CD4-positive, alpha-beta T cell treated with Interleukin-15 for 4 hours (primary cell): ENCODE data around the gene RGS5.
"Not testable (repeated sequence)": the region's sequence is repeated elsewhere in the genome, so short reads cannot be mapped to it uniquely, and the experiment has no call there.

Source experiments
- DNase-seq: peaks from one replicate; pipeline ENCODE4 v3.0.0-alpha.2; 2020; ENCODE audit warnings: low spot score

Gene RGS5, protein sequence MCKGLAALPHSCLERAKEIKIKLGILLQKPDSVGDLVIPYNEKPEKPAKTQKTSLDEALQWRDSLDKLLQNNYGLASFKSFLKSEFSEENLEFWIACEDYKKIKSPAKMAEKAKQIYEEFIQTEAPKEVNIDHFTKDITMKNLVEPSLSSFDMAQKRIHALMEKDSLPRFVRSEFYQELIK

DNA sequence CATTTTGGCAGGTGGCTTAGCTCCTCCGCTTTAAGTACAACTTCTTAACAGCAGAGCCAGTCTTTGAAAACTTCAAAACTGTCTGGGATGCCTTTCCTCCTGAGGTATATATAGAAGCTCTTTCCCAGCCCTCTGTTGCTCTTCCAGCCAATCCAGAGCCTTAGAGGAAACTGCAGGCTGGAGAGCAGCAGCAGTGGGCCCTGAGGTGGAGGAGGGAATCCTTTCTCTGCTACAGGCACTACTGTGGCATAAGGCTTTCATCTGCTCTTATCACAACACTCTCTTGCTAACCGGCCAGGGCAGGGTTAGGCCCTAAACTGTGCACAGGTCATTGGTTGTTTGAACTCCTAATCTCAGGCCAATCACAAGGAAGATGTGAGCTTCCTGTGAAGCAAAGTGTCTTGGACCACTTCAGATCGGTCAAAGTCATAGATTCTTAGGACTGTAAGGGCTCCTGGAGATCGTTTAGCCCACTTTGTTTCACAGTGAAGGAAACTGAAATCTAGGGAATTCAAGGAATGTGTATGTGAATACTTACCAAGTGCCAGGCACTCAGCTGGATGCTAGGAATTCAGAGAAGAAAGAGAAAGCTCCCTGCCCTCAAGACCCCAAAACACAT lies at the start of gene RGS5:
Gene RGS5 (minus strand): TSS at position 84 of the 619 bp plus-strand sequence. CDS start 81 bp downstream, at position 3.
- DNase-seq = no peak

DNA sequence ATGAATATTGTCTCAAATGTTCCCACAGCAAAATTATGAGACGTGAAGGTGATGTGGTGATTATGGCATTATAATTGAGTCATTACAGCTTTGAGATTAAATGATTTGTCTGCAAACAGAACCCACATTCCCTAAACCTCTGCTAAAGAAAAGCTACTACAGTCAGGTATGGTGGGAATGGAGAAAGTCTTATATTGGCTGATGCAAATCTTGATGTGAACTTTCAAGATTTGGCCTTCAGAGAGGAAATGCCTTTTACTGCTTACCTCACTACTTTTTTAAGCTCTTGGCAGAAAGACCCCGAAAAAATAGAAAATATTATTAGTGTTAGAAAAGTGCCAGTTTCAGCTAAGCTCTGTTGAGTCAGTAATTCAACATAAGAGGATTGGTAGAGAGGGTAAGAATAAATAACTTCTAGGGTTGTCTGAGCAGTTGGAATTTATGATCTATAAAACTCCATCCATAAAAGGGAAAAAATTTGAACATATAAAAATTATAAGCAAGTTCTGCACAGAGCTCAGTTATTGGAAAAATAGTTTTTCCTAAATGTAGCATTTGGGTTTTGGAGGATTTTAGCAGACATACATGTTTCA lies 47.8 kb upstream of the RGS5 start:
- no peak for DNase-seq

DNA sequence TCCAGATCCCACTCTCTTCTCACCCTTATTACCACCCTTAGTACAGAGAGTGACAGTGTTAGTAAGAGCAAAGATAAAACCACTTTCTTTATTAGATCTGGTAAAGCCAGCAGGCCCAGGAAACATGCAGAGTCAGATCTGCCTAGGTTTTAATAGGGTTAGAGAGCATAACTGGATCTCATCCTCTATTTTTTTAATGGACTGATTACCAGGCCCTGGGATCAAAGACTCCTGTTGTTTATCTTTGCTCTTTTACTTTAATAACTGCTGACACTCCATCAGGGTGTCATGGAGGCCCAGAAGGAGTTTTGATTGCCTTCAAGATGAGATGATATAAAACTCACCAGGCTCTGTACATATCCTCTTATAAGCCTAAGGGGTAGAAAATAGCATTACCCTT lies 45.3 kb upstream of the RGS5 start:
- DNase-seq = no peak

DNA sequence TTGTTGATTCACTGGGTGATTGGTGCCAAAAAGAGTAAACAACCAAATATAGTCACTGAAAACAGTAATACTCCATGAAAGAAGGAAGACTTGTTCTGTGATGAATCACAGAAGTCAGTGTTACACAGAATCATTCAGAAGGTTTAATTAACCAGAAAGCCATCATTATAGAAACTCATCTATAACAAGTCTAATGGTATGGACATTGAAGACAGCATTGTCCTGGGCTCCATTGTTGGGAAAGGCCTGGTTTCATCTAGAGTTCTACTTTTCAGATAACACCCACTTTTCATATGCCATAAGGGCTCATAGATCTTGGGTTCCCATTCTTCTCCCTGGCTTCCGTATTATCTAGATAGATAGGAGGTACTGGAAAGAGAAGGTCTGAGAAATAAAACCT lies 41.9 kb upstream of the RGS5 start:
- DNase-seq = not testable (repeated sequence)

DNA sequence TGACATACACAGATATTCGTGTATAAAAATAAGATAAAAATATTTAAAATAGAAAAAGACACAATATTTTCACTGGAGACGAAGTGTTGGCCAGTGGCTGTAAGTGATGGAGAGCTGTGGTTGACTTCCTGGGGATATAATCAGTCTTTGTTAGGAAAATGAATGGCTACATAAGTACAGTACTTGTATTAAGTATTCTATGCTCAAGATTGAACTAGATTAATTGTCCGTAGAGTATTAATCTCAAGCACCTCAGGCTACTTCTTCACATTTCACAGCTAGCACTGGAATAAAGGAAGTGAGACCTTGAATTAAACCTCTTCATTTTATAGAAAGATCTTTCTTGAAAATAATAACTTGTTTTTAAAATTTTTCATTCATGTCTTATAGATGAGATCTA lies 39.0 kb upstream of the RGS5 start:
- no peak for DNase-seq

DNA sequence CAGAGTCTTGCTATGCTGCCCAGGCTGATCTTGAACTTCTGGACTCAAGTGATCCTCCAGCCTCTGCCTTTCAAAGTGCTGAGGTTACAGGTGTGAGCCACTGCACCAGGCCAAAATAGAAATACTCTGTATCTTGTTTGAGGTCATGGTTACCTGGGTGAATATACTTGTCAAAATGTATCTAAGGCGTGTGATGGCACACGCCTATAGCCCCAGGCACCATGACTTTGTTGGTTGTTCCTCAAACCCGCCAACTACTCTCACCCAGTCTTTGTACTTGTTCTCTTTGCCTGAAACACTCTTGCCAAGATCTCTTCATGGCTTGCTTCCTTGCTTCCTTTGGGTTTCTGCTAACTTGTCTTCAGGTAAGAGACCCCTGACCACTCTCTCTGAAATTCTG lies 38.0 kb upstream of the RGS5 start:
- no peak for DNase-seq

DNA sequence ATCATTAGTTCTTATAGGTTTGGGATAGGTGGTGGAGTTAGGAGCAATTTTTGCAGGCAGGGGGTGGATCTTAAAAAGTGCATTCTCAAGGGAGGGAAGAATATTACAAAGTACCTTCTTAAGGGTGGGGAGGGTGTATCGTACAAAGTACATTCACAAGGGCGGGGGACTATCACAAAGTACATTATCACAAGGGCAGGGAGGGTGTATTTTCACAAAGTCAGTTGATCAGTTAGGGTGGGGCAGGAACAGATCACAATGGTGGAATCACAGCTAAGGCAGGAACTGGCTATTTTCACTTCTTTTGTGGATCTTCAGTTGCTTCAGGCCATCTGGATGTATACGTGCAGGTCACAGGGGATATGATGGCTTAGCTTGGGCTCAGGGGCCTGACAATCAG lies 30.9 kb upstream of the RGS5 start:
- DNase-seq = not testable (repeated sequence)

DNA sequence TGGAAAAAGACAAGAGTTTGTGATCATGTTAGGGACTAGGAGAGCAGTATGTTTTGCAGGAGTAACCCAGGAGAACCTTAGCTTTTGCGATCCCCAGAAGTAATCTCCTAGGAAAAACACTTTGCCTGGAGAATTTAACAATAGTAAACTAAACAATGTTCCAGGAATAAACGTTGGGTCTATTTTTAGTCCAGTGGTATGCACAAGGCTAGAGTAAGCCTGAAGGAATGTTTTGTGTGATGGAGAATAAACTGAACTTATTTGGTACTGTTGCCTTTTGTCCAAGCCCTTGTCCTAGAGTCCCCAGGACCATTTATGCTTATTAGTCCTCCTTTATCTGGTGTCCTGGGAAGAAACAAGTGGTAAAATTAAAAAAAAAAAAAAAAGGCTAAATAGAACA lies 28.7 kb upstream of the RGS5 start:
- no peak for DNase-seq

DNA sequence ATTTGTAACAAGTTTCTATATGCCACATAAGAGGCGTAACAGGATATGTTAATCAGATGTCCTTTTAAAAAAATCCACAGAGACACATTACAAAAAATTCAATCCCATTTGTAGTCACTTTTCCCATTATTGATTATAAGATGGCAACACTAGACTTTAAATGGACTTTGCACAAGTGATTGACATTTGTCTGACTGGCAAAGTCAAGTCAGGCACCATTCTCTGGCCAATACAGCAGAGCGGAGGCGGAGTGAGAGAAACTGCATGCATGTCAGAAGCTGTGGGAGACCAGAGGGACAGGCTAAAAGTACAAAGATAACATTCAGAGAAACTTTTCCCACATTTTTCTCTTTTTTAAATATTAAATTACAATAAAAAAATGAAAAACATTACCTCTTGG lies 28.1 kb upstream of the RGS5 start:
- DNase-seq = no peak

DNA sequence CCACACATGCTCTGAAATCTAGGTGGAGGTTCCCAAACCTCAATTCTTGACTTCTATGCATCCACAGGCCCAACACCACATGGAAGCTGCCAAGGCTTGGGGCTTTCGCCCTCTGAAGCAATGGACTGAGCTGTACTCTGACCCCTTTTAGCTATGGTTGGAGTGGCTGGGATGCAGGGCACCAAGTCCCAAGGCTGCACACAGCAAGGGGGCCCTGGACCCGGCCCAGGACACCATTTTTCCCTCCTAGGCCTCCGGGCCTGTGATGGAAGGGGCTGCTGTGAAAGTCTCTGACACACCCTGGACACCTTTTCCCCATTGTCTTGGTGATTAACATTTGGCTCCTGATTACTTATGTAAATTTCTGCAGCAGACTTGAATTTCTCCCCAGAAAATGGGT lies 25.6 kb upstream of the RGS5 start:
- DNase-seq = not testable (repeated sequence)

DNA sequence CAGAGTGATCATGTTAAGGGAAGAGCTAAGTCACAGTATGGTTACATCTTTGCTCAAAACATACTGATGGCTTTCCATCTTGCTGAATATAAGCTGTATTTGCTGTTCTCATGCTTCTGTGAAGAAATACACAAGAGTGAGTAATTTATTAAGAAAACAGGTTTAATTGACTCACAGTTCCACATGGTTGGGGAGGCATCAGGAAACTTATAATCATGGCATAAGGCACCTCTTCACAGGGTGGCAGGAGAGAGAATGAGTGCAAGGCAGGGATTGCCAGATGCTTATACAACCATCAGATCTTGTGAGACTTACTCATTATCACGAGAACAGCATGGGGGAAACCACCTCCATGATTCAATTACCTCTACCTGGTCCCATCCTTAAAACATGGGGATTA lies 24.4 kb upstream of the RGS5 start:
- no peak for DNase-seq

DNA sequence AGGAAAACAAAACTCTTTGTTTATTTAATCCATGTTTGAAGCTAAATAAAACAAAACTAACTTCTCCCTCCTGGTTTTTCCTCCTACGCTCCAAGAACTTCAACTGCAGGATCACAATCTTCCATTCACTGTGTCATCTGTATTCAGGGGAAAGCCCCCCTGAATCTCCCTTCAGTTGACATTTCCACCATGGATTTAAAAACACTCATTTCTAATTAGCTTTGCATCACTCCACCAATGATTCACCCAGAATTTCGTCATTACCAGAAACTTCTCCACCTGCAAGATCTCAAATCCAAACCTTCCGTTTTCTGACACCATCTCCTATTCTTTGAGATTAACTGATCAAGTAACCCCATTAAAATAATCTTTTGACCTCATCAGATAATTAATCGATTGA lies 10.9 kb upstream of the RGS5 start:
- no peak for DNase-seq

DNA sequence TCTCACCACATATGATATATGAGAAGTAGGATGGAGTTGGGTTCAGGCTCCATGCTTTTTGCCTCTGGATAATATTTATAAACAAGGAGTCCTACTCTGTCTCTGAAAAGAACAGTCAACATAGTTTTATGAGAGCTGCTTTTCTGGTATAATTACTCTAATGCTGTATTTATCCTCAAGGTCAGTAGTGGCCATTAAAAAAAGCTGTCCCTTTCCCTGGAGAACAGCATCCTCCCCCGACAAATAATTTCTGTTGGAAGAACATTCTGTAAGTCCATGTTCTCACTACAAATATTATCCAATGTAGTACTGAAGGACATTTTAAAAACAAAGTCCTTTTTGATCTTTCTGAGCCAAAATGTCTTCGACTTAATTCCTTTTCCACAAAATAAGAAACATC lies 9.0 kb upstream of the RGS5 start:
- DNase-seq = no peak

DNA sequence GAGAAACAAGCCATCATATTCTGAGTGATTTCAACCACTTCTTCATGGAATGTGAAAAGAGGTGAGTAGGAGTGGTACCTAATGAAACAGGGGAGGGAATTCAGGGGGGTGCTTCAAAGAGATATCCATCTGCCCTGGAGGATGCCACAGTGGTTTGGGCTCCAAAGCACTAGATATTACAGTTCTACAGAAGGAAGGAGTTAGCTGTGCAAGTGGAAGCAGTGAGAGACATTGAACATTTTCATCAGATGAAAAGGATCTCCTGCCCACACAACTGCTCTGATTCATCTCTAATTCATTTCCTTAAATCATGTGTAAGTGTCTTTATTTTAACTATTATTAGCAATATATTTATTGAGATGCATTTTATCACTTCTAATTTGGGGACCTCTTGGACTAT lies 2.8 kb upstream of the RGS5 start:
- no peak for DNase-seq

DNA sequence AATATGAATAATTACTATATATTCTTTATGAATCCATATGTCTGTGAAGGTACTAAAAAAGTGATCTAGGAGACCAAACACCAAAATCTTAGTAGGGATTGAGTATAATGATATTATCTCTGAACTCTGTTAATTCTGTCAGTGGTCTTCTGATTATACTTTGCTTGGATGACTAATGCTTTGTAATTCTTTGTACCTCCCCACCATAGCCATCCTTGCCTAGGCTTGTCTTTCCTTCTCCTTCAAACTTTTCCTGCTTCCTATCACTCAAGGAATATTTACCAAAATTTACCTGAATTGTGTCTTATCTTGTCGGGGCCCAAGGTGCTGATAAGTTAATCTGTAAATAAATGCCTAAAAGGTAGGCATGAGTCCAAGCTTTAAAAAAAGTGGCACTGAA lies 845 bp upstream of the RGS5 start:
- no peak for DNase-seq

DNA sequence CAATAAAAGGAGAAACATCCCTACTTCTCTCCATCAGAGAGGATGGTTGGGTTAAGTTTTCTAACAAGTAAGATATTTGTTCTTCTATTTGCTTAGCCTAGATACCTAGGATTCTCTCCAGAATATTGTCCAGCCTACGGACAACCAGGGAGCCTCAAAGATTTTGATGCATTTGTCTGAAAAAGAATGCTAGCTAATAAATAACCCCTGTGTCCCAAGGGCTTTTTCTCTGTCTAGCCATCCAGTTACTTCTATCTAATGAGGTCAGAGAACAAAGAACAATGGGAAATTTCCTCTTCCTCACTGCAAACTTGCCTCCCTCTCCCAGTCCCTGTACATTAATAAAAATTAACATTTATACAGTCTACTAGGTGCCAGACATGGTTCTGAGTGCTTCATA lies 810 bp downstream of the RGS5 start:
- DNase-seq = no peak

DNA sequence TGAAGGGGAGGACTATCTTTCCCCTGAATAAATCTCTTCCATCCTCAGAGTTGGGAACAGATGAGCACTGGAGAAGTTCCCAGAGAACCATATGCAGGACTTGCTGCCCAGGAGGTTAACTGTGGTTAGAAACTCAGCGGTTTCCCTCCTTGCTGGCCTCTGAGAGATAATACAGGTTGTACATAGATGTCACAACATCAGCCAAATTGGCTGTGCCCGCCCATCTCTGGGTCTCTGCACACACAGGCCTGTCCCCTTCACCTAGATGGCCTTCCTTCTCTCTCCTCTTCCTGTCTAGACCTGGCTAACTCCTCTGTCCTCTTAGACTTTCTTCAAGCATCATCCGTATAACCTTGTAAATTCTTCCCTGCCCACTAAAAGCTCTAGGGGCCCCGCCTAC lies 5.7 kb downstream of the RGS5 start:
- DNase-seq = no peak

DNA sequence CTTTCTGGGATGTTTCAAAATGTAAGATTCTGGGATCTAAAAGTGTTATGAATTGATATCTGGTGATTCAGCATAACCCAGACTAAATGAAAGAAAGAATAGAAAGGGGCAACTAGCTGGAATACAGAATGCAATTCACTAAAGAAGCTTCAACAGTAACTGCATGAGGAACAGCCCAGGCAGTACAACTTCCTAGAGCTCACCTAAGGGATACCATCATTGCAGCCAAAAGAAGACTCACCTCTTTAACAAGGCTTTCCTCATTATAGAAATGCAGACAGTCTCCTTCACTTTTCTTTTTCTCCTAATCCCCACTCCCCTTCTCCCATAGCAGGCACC lies 6.3 kb downstream of the RGS5 start:
- DNase-seq = no peak

DNA sequence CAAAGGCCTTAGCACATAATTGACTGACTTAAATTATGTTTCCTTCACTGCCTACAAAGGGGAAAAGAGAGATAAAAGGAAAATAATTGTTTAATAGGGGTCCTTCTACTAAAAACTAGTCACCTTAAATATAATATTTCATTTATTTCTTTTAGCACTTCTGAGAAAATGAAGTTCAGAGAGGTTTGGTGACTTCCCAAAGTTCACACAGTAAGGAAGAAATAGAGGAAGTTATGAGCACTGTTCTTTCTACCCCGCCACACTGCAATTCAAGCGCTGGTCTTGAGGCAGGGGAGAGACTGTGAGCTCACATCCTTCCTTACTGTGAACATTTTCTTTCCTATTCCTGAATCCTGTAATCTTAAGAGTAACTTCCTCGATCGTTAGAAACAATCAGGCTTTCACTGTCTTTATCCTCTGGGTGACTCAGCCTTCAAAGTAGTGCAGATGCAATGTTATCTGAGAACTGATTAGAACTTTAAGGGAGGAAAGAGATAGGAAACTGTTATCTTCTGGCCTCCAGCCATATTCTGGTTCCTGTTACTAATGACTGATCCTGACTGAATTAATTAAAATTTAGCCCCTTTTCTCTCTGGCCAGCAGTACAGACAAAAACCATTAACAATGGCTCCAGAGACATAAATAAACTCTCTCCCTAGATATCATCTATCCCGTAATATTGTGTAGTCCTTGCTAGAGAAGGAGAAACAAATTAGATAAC lies 6.8 kb downstream of the RGS5 start:
- no peak for DNase-seq

DNA sequence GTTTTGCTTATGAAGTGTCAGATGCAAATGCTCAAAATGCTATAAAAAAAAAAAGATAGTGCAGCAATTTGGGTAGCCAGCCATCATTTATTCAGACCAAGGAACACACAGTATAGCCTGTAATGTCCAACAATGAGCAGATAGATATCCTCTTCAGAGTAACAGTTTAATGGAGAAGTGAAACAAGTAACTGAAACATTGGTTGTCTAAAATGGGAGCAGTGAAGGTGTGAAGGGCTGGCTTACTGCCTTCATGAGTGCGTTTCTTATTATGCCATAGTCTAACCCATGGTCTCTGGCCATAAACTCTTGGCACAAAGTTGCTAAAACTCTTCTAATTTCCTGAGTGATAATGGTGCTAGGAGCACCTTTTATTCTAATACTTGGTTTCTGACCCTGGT lies 11.4 kb downstream of the RGS5 start:
- no peak for DNase-seq

DNA sequence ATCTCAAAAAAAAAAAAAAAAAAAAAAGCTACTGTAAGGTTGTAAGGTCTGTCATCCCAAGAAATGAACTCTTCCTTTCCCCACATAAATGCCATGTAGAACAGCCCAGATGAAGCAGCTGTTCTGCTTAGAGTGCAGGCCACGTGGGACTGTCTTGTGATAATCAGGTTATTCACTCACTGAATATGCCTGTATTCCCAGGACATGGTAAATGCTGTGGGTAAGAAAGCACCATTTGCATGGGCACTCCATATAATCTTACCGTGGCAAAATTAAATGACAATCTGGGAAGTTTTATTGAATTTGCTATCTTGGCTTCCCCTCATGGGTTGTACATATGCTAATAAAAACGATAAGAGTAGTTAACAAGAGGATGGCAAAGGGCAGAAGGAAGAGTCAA lies 13.8 kb downstream of the RGS5 start:
- no peak for DNase-seq

DNA sequence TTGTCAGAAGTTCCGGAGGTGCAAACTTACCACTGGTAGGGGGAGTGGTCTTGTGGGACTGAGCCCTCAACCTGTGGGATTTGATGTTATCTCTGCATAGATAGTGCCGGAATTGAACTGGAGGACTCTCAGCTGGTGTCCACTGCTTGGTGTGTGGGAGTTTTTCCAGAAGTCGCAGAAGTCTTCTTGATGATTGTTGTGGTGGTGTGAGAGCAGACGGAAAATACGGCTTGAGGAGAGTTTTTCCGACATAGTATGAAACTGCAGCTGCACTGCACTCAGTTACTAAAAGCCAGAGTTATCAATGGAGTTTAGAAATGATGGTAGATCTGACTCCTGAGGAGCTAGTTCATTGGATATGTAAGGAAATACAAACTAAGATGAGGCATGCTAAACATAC lies 14.9 kb downstream of the RGS5 start:
- no peak for DNase-seq

DNA sequence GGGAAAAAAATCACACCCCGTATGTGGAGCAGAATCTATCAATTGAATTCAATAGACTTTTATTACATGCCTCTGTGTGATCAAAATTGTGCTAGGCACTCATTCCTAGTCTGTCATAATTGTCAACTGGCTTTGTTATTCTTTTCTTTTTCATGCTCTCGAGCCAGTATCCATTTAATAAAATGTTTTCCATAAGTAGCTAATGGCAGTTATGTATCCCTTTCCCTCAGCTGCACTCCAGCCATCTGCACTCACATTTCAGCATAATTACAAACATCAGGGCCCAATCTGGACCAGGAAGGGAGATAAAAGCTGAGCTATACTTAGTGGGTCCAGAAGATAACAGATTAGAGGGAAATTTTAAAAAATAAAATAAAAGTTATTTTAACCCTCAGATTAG lies 15.9 kb downstream of the RGS5 start:
- no peak for DNase-seq
